ENCODE results near the gene GSK3B. TPM values are rescaled to one million over a fixed set of nuclear protein-coding genes. Genes with fewer than 3 reads are reported as not detected.

Gene GSK3B
- total and polyA plus RNA-seq, 2 experiments from 2014 or later = 18.1 to 48.8 TPM

GRCh38 chr3:119782460-119782859 is 311.8 kb downstream of the GSK3B start:
- peak overlapping the region; percentile 87 for H3K27ac ChIP-seq
- 94% methylated on average over 1 of the region's 1 CpG for WGBS (ENCODE audit: low lambda C conversion rate, missing lambda C conversion rate)
- H4K20me1 ChIP-seq (ENCODE audit: insufficient read depth, poor library complexity, severe bottlenecking) = no peaks in the 10 kb centered on the region
- H3K4me3 ChIP-seq = no peak overlapping the region
- H3K9me3 ChIP-seq (ENCODE audit: low read depth) = no peaks in the 10 kb centered on the region
- H2AFZ ChIP-seq = no peak overlapping the region
- H3K27me3 ChIP-seq = no peaks in the 10 kb centered on the region
- no peak for DNase-seq (ENCODE audit: low spot score)
- no peaks in the 10 kb centered on the region for H3K79me2 ChIP-seq
- peak overlapping the region; percentile 58 for H3K4me2 ChIP-seq
- TF ChIP-seq EZH2phosphoT487 (IDR thresholded peaks at IDR 0.05; ENCODE audit: low read depth, severe bottlenecking, unreplicated experiment) (no peak), EZH2 (IDR thresholded peaks at IDR 0.05; ENCODE audit: borderline replicate concordance) (no peak)
- TF ChIP-seq, protein P1, sequence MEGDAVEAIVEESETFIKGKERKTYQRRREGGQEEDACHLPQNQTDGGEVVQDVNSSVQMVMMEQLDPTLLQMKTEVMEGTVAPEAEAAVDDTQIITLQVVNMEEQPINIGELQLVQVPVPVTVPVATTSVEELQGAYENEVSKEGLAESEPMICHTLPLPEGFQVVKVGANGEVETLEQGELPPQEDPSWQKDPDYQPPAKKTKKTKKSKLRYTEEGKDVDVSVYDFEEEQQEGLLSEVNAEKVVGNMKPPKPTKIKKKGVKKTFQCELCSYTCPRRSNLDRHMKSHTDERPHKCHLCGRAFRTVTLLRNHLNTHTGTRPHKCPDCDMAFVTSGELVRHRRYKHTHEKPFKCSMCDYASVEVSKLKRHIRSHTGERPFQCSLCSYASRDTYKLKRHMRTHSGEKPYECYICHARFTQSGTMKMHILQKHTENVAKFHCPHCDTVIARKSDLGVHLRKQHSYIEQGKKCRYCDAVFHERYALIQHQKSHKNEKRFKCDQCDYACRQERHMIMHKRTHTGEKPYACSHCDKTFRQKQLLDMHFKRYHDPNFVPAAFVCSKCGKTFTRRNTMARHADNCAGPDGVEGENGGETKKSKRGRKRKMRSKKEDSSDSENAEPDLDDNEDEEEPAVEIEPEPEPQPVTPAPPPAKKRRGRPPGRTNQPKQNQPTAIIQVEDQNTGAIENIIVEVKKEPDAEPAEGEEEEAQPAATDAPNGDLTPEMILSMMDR (IDR thresholded peaks at IDR 0.05; ENCODE audit: poor library complexity) = no peak
- H3K36me3 ChIP-seq (replicated peaks; ENCODE audit: insufficient read depth, low read depth) = no peaks in the 10 kb centered on the region
- H3K9me2 ChIP-seq (replicated peaks; ENCODE audit: insufficient read depth) = no peaks in the 10 kb centered on the region
- no peaks in the 10 kb centered on the region for H3K4me1 ChIP-seq (ENCODE audit: insufficient read depth)

DNA sequence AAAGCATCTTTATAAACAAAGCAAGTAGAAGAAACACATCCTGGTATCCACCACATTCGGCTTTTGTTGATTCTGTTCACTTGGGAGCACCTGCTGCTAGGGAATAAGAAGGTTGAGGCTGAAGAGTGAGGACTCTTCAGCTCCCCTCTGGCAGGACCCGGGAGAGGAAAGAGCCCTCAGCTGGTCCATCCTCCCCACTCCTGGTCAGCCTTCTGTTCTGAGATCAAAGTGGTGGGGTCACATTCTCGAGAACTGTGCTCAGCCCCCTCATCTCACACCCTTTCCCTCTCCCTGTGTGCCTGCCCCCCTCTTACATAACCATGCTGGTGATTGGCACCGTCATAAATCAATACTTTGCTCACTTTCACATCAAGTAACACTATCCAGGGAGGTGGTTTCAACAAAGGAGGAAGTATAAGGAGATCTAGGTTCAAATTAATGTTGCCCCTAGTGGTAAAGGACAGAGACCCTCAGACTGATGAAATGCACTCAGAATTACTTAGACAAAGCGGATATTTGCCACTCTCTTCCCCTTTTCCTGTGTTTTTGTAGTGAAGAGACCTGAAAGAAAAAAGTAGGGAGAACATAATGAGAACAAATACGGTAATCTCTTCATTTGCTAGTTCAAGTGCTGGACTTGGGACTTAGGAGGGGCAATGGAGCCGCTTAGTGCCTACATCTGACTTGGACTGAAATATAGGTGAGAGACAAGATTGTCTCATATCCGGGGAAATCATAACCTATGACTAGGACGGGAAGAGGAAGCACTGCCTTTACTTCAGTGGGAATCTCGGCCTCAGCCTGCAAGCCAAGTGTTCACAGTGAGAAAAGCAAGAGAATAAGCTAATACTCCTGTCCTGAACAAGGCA is 312.7 kb downstream of the GSK3B start, which contains the start of gene NR1I2:
Gene NR1I2 (plus strand): TSS at position 772 of the 869 bp plus-strand sequence.
- DNase-seq (ENCODE audit: low spot score) = peak; percentile 33
- no peaks in the 10 kb centered on the region for H3K4me1 ChIP-seq (ENCODE audit: insufficient read depth)
- 81% methylated on average over 10 of the region's 10 CpGs for WGBS (ENCODE audit: low lambda C conversion rate, missing lambda C conversion rate)
- H4K20me1 ChIP-seq (ENCODE audit: insufficient read depth, poor library complexity, severe bottlenecking) = no peaks in the 10 kb centered on the region
- no peaks in the 10 kb centered on the region for H3K9me2 ChIP-seq (replicated peaks; ENCODE audit: insufficient read depth)
- no peaks in the 10 kb centered on the region for H3K79me2 ChIP-seq
- peak within 1 kb of the TSS; percentile 31 for H2AFZ ChIP-seq
- H3K9me3 ChIP-seq (ENCODE audit: low read depth) = no peaks in the 10 kb centered on the region
- peak within 1 kb of the TSS; percentile 87 for H3K27ac ChIP-seq
- H3K4me3 ChIP-seq = no peak within 1 kb of the TSS
- no peaks in the 10 kb centered on the region for H3K36me3 ChIP-seq (replicated peaks; ENCODE audit: insufficient read depth, low read depth)
- TF ChIP-seq, protein P1 (IDR thresholded peaks at IDR 0.05; ENCODE audit: poor library complexity) = no peak
- TF ChIP-seq EZH2 (IDR thresholded peaks at IDR 0.05; ENCODE audit: borderline replicate concordance) (no peak), EZH2phosphoT487 (IDR thresholded peaks at IDR 0.05; ENCODE audit: low read depth, severe bottlenecking, unreplicated experiment) (no peak)
- peak within 1 kb of the TSS; percentile 58 for H3K4me2 ChIP-seq
- H3K27me3 ChIP-seq = no peaks in the 10 kb centered on the region

GRCh38 chr3:119779731-119780383 is 314.4 kb downstream of the GSK3B start:
- Histone ChIP-seq H3K36me3 (replicated peaks; ENCODE audit: insufficient read depth, low read depth) (no peaks in the 10 kb centered on the region), H3K9me3 (ENCODE audit: low read depth) (no peaks in the 10 kb centered on the region), H3K27ac (no peak overlapping the region), H3K9me2 (replicated peaks; ENCODE audit: insufficient read depth) (no peaks in the 10 kb centered on the region), H2AFZ (no peak overlapping the region), H4K20me1 (ENCODE audit: insufficient read depth, poor library complexity, severe bottlenecking) (no peaks in the 10 kb centered on the region), H3K4me1 (ENCODE audit: insufficient read depth) (no peaks in the 10 kb centered on the region), H3K79me2 (no peaks in the 10 kb centered on the region), H3K4me3 (no peak overlapping the region), H3K27me3 (no peaks in the 10 kb centered on the region), H3K4me2 (no peak overlapping the region)
- no peak for DNase-seq (ENCODE audit: low spot score)
- 89% methylated on average over 2 of the region's 2 CpGs for WGBS (ENCODE audit: low lambda C conversion rate, missing lambda C conversion rate)
- TF ChIP-seq EZH2phosphoT487 (IDR thresholded peaks at IDR 0.05; ENCODE audit: low read depth, severe bottlenecking, unreplicated experiment) (no peak), EZH2 (IDR thresholded peaks at IDR 0.05; ENCODE audit: borderline replicate concordance) (no peak)
- TF ChIP-seq, protein P1 (IDR thresholded peaks at IDR 0.05; ENCODE audit: poor library complexity) = no peak

All from hepatocyte (in vitro differentiated cells).